Right lobe of liver (tissue), 4 donors: ENCODE results near the gene EMC9.

Experiments
- CTCF ChIP-seq, 4 donors: fragments of 200-600 bp in 3 of 4; fragments of 450-650 bp in 1 of 4; IDR thresholded peaks; one replicate each; pipeline versions ENCODE4 v1.5.1 to v1.8.0; 2016 to 2022; ENCODE audit warnings: antibody characterized with exemption in 4 of 4, mild to moderate bottlenecking in 2 of 4
- POLR2A ChIP-seq: fragments of 450-650 bp; IDR thresholded peaks from one replicate; pipeline ENCODE4 v1.6.1; 2017; ENCODE audit warnings: antibody characterized with exemption, mild to moderate bottlenecking
- donor health status: DM: no; HTN: no; CAD: no.
- donor health status: DM: no; HTN: no; CAD: no.
- donor health status: DM: no; HTN: yes; CAD: no.

GRCh38 chr14:24116128-24116814, 25.1 kb downstream of the EMC9 start:
- TF ChIP-seq CTCF (IDR thresholded peaks at IDR 0.05) (no peak), POLR2A (no peak)
